HEK293 (cell line): Measurements from ENCODE around the gene ABCB9.
A peak's percentile ranks its signal among the peaks of the same experiment; 100 is the strongest.

Experiments
- BCL6B ChIP-seq: fragments of 450-650 bp; formaldehyde crosslinking; IDR thresholded peaks from 2 replicates; pipeline ENCODE4 v1.5.1; 2017; ENCODE audit warnings: missing biosample characterization, missing genetic modification characterization
- GLIS1 ChIP-seq: fragments of 450-650 bp; formaldehyde crosslinking; IDR thresholded peaks from 2 replicates; pipeline ENCODE4 v1.5.1; 2016; ENCODE audit warnings: missing biosample characterization, missing genetic modification characterization
- HOXC10 ChIP-seq: sonication (generic); formaldehyde crosslinking; IDR thresholded peaks from 2 replicates; pipeline ENCODE4 v1.8.1; 2023; ENCODE audit warnings: mild to moderate bottlenecking, missing genetic modification reagents
- KLF16 ChIP-seq: fragments of 450-650 bp; formaldehyde crosslinking; IDR thresholded peaks from 2 replicates; pipeline ENCODE4 v1.5.1; 2017; ENCODE audit warnings: missing biosample characterization, missing genetic modification characterization
- KLF8 ChIP-seq: fragments of 450-650 bp; formaldehyde crosslinking; IDR thresholded peaks from 2 replicates; pipeline ENCODE4 v1.5.1; 2016; ENCODE audit warnings: missing biosample characterization, missing genetic modification characterization
- MEIS1 ChIP-seq: sonication (generic); formaldehyde crosslinking; IDR thresholded peaks from 2 replicates; pipeline ENCODE4 v1.8.1; 2022; ENCODE audit warnings: missing genetic modification reagents, mild to moderate bottlenecking, borderline replicate concordance
- SP7 ChIP-seq: fragments of 450-650 bp; formaldehyde crosslinking; IDR thresholded peaks from 2 replicates; pipeline ENCODE4 v1.5.1; 2016; ENCODE audit warnings: missing biosample characterization, missing genetic modification characterization
- ZBTB1 ChIP-seq: fragments of 450-650 bp; formaldehyde crosslinking; IDR thresholded peaks from 2 replicates; pipeline ENCODE4 v1.5.1; 2016; ENCODE audit warnings: missing biosample characterization, missing genetic modification characterization
- ZBTB21 ChIP-seq: fragments of 450-650 bp; formaldehyde crosslinking; IDR thresholded peaks from 2 replicates; pipeline ENCODE4 v1.5.1; 2017; ENCODE audit warnings: missing biosample characterization, missing genetic modification characterization
- ZBTB26 ChIP-seq: fragments of 450-650 bp; formaldehyde crosslinking; optimal IDR thresholded peaks from 2 replicates; pipeline ENCODE3; 2016; ENCODE audit warnings: missing biosample characterization, mild to moderate bottlenecking, missing genetic modification characterization
- ZBTB8A ChIP-seq: fragments of 450-650 bp; formaldehyde crosslinking; IDR thresholded peaks from 2 replicates; pipeline ENCODE4 v1.5.1; 2016; ENCODE audit warnings: missing biosample characterization, missing genetic modification characterization
- ZFHX2 ChIP-seq: fragments of 450-650 bp; formaldehyde crosslinking; conservative IDR thresholded peaks from 2 replicates; pipeline ENCODE4 v1.5.1; 2016; ENCODE audit warnings: missing biosample characterization, missing genetic modification characterization
- ZNF114 ChIP-seq: fragments of 450-650 bp; formaldehyde crosslinking; IDR thresholded peaks from 2 replicates; pipeline ENCODE4 v1.5.0; 2017; ENCODE audit warnings: missing biosample characterization, missing genetic modification characterization
- ZNF19 ChIP-seq: fragments of 450-650 bp; formaldehyde crosslinking; IDR thresholded peaks from 2 replicates; pipeline ENCODE4; 2016; ENCODE audit warnings: missing biosample characterization, missing genetic modification characterization, low read depth
- ZNF335 ChIP-seq: fragments of 450-650 bp; formaldehyde crosslinking; conservative IDR thresholded peaks from 2 replicates; pipeline ENCODE4 v1.5.1; 2016; ENCODE audit warnings: missing biosample characterization, missing genetic modification characterization
- ZNF501 ChIP-seq: fragments of 450-650 bp; formaldehyde crosslinking; IDR thresholded peaks from 2 replicates; pipeline ENCODE4 v1.5.1; 2016; ENCODE audit warnings: missing biosample characterization, missing genetic modification characterization
- ZNF510 ChIP-seq: fragments of 450-650 bp; formaldehyde crosslinking; IDR thresholded peaks from 2 replicates; pipeline ENCODE4 v1.5.1; 2018; ENCODE audit warnings: mild to moderate bottlenecking, missing genetic modification characterization, missing biosample characterization; ENCODE audit not compliant: insufficient replicate concordance
- ZNF610 ChIP-seq: fragments of 450-650 bp; formaldehyde crosslinking; IDR thresholded peaks from 2 replicates; pipeline ENCODE4 v1.5.1; 2016; ENCODE audit warnings: missing biosample characterization, missing genetic modification characterization, borderline replicate concordance
- ZNF704 ChIP-seq: fragments of 450-650 bp; formaldehyde crosslinking; IDR thresholded peaks from 2 replicates; pipeline ENCODE4 v1.5.1; 2016; ENCODE audit warnings: missing biosample characterization, missing genetic modification characterization
- ZNF777 ChIP-seq: fragments of 450-650 bp; formaldehyde crosslinking; IDR thresholded peaks from 2 replicates; pipeline ENCODE4 v1.5.1; 2017; ENCODE audit warnings: missing biosample characterization, missing genetic modification characterization, borderline replicate concordance
- ZNF792 ChIP-seq: fragments of 450-650 bp; formaldehyde crosslinking; IDR thresholded peaks from 2 replicates; pipeline ENCODE4 v1.5.1; 2016; ENCODE audit warnings: missing biosample characterization, missing genetic modification characterization
- ZSCAN5A ChIP-seq: fragments of 450-650 bp; formaldehyde crosslinking; IDR thresholded peaks from 2 replicates; pipeline ENCODE4 v1.5.1; 2016; ENCODE audit warnings: missing biosample characterization, missing genetic modification characterization
- TF ChIP-seq, protein P1 (sequence below): fragments of 450-650 bp; formaldehyde crosslinking; IDR thresholded peaks from 2 replicates; pipeline ENCODE4 v1.5.1; 2016; ENCODE audit warnings: missing biosample characterization, missing genetic modification characterization
- TF ChIP-seq, protein P2 (sequence below): fragments of 450-650 bp; formaldehyde crosslinking; IDR thresholded peaks from 2 replicates; pipeline ENCODE4 v1.5.1; 2016; ENCODE audit warnings: missing biosample characterization, missing genetic modification characterization, low read depth
- TF ChIP-seq, protein P3 (sequence below): fragments of 450-650 bp; formaldehyde crosslinking; conservative IDR thresholded peaks from 2 replicates; pipeline ENCODE4 v1.5.1; 2016; ENCODE audit warnings: low read depth, missing biosample characterization, missing genetic modification characterization

Gene ABCB9

DNA sequence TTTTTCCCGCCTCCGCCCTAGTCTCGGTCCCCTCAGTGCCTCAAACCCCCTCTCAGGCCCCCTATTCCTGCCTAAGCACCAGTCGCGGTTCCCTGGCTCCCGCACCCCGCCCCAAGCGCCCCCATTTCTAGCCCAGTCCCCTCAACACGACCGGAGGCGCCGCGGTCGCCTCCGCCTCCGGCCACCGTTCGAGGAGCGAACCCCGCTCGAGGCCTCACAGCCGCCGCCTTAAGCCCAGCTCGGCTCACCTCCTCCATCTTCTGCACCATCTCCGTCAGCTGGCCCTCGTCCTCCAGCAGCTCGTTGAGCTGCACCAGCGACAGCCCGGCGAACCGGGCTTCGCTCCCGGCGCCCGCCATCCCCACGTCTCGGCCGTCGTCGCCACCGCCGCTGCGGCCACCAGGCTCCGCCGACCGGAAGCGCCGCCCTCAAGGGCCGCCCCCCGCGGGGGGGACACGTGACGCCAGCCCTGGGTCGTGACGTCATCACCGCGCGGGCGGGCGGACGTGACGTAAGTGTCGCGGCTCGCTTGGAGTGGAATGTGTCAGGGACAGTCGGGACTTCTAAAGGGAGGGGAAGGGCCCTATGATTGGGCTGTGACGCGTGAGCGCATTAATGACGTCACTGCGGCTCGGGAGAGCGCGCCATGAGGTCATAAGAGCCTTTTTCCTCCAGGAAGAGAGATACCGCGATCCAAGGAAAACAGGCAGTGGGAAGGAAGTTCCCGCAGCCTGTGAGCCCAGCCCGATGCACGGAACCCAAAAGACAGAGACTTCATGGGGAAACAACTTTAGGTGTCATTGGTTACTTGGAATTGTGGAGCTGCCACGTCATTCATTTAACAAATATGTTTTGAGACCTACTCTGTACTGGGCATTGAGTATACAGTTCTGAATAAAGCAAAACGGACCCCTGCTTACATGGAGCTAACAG, 70.3 kb downstream of the ABCB9 start, which contains the start of gene VPS37B (continued):
- TF ChIP-seq, protein P1, sequence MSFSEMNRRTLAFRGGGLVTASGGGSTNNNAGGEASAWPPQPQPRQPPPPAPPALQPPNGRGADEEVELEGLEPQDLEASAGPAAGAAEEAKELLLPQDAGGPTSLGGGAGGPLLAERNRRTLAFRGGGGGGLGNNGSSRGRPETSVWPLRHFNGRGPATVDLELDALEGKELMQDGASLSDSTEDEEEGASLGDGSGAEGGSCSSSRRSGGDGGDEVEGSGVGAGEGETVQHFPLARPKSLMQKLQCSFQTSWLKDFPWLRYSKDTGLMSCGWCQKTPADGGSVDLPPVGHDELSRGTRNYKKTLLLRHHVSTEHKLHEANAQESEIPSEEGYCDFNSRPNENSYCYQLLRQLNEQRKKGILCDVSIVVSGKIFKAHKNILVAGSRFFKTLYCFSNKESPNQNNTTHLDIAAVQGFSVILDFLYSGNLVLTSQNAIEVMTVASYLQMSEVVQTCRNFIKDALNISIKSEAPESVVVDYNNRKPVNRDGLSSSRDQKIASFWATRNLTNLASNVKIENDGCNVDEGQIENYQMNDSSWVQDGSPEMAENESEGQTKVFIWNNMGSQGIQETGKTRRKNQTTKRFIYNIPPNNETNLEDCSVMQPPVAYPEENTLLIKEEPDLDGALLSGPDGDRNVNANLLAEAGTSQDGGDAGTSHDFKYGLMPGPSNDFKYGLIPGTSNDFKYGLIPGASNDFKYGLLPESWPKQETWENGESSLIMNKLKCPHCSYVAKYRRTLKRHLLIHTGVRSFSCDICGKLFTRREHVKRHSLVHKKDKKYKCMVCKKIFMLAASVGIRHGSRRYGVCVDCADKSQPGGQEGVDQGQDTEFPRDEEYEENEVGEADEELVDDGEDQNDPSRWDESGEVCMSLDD (tag by site-specific recombination): peak; percentile 92
- TF ChIP-seq ZNF777 (tag by site-specific recombination) (no peak; the same call in 1 of the 2 replicates), ZNF19 (tag by site-specific recombination) (no peak), KLF16 (tag by site-specific recombination) (peak; percentile 41), ZBTB1 (peak; percentile 78; the same call in 1 of the 2 replicates), ZBTB21 (tag by site-specific recombination) (peak; percentile 100), ZNF610 (tag by site-specific recombination) (no peak), ZSCAN5A (tag by site-specific recombination) (peak; percentile 54; the same call in 1 of the 2 replicates), BCL6B (no peak), HOXC10 (CRISPR knock-in tag) (0 out of 2 replicates have a peak, but pooled peaks have one; percentile 54), ZNF792 (tag by site-specific recombination) (no peak), ZFHX2 (tag by site-specific recombination) (peak; percentile 93), ZNF335 (tag by site-specific recombination) (peak; percentile 97), ZBTB26 (tag by site-specific recombination) (peak; percentile 52), KLF8 (tag by site-specific recombination) (peak; percentile 89; the same call in 1 of the 2 replicates), MEIS1 (CRISPR knock-in tag) (no peak), GLIS1 (tag by site-specific recombination) (peak; percentile 93), ZNF510 (tag by site-specific recombination) (no peak), ZNF704 (no peak), ZBTB8A (peak; percentile 90), ZNF501 (tag by site-specific recombination) (0 out of 2 replicates have a peak, but pooled peaks have one; percentile 76), ZNF114 (tag by site-specific recombination) (no peak), SP7 (tag by site-specific recombination) (peak; percentile 86)
- TF ChIP-seq, protein P2, sequence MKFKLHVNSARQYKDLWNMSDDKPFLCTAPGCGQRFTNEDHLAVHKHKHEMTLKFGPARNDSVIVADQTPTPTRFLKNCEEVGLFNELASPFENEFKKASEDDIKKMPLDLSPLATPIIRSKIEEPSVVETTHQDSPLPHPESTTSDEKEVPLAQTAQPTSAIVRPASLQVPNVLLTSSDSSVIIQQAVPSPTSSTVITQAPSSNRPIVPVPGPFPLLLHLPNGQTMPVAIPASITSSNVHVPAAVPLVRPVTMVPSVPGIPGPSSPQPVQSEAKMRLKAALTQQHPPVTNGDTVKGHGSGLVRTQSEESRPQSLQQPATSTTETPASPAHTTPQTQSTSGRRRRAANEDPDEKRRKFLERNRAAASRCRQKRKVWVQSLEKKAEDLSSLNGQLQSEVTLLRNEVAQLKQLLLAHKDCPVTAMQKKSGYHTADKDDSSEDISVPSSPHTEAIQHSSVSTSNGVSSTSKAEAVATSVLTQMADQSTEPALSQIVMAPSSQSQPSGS: peak; percentile 100
- TF ChIP-seq, protein P3, sequence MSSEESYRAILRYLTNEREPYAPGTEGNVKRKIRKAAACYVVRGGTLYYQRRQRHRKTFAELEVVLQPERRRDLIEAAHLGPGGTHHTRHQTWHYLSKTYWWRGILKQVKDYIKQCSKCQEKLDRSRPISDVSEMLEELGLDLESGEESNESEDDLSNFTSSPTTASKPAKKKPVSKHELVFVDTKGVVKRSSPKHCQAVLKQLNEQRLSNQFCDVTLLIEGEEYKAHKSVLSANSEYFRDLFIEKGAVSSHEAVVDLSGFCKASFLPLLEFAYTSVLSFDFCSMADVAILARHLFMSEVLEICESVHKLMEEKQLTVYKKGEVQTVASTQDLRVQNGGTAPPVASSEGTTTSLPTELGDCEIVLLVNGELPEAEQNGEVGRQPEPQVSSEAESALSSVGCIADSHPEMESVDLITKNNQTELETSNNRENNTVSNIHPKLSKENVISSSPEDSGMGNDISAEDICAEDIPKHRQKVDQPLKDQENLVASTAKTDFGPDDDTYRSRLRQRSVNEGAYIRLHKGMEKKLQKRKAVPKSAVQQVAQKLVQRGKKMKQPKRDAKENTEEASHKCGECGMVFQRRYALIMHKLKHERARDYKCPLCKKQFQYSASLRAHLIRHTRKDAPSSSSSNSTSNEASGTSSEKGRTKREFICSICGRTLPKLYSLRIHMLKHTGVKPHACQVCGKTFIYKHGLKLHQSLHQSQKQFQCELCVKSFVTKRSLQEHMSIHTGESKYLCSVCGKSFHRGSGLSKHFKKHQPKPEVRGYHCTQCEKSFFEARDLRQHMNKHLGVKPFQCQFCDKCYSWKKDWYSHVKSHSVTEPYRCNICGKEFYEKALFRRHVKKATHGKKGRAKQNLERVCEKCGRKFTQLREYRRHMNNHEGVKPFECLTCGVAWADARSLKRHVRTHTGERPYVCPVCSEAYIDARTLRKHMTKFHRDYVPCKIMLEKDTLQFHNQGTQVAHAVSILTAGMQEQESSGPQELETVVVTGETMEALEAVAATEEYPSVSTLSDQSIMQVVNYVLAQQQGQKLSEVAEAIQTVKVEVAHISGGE (tag by site-specific recombination): peak; percentile 52; the same call in 1 of the 2 replicates
